Fibroblast of pulmonary artery (primary cell): Measurements from ENCODE around the gene TMEM198.

ENCODE experiments used
- DNase-seq: peaks from one replicate; pipeline ENCODE4 v3.0.0-alpha.2; 2010; ENCODE audit warnings: low read depth
- H3K4me3 ChIP-seq: replicated peaks from 2 replicates; pipeline ENCODE4 v1.5.1; 2011; ENCODE audit warnings: low read depth, mild to moderate bottlenecking, control low read depth, low read length, moderate library complexity
- CTCF ChIP-seq: IDR thresholded peaks from 2 replicates; pipeline ENCODE4 v1.5.1; 2011; ENCODE audit warnings: mild to moderate bottlenecking, control low read depth, low read length, inconsistent platforms; ENCODE audit errors: missing control alignments

The TMEM198 gene

GRCh38 chr2:219545943-219546352 is 2.1 kb downstream of the TMEM198 start:
- TF ChIP-seq CTCF, result no peak
- no peak for DNase-seq
- no peak overlapping the region for H3K4me3 ChIP-seq

DNA sequence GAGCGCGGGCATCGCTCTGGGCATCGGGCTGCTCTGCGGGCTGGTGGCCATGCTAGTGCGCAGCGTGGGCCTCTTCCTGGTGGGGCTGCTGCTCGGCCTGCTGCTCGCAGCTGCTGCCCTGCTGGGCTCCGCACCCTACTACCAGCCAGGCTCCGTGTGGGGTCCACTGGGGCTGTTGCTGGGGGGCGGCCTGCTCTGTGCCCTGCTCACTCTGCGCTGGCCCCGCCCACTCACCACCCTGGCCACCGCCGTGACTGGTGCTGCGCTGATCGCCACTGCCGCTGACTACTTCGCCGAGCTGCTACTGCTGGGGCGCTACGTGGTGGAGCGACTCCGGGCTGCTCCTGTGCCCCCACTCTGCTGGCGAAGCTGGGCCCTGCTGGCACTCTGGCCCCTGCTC is 3.8 kb downstream of the TMEM198 start:
- DNase-seq, result no peak
- TF ChIP-seq CTCF, result no peak
- H3K4me3 ChIP-seq, result no peak overlapping the region

DNA sequence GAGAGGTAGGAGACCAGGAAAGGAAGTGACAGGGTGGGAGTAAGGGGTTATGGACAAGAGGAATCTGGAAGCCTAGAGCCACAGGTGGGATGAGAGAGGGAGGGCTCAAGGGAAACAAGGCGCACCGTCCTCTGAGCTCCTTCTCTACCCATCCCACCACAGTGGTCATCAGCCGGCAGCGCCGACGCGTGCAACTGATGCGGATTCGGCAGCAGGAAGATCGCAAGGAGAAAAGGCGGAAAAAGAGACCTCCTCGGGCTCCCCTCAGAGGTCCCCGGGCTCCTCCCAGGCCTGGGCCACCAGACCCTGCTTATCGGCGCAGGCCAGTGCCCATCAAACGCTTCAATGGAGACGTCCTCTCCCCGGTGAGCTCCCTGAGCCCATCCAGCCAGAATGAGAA is 5.2 kb downstream of the TMEM198 start:
- no peak overlapping the region for H3K4me3 ChIP-seq
- TF ChIP-seq CTCF, result no peak
- no peak for DNase-seq

DNA sequence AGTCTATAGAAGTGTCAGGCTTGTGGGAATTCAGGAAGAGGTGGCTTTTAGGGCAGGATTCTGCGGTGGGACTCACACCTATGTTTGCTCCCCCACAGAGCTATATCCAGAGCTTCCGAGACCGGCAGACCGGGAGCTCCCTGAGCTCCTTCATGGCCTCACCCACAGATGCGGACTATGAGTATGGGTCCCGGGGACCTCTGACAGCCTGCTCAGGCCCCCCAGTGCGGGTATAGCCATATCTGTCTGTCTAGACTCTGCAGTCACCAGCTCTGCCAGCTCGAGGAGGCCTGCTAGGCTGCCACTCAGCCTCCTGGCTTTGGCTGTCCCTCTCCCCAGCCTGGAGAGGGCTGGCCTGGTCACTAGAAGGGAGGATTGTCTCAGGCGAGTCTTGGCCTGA is 5.8 kb downstream of the TMEM198 start:
- H3K4me3 ChIP-seq, result no peak overlapping the region
- DNase-seq, result no peak
- no peak for TF ChIP-seq CTCF

DNA sequence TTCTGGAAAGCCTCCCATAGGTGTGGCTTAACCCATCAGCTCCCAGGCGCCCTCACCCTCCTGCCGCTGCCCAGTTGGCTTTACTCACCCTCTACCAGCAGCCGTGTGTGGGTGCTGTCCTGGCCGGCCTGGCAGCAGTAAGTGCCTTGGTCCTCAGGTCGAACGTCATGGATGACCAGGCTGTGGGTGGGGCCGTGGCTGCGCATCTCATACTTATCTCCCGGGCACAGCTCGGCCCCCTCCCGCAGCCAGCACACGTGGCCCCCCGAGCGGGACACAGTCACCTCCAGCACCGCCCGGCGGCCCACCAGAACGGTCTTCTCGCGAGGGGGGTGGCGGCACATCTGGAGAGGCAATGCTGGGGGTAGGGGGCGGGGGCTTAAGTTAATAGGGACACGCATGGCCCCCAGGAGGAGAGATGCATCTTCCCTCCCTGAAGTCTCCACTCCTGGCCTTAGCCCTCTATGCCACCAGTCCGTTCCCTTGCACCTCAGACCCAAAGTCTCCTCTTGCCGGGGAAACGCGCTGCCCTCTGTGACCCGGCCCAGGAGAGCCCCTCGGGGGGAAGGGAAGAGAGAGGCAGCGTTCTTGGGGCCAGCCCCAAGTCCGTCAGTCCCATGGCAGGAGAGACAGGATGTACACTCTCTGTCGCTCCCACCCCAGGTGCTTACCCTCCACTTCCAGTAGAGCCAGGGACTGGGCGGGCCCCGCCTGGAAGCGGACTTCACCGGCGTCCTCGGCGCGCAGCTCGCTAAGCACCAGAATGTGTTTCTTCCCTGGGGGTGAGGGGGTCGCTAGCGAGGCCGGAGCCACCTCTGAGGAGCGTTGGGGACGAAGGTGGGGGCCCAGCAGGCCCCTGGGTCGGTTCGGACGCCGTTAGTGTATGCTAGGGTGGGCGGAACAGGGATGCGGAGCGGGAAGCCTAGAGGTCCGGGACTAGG is 7.9 kb downstream of the TMEM198 start:
- TF ChIP-seq CTCF, result no peak
- peak; percentile 27 for DNase-seq
- peak overlapping the region; percentile 62 for H3K4me3 ChIP-seq

DNA sequence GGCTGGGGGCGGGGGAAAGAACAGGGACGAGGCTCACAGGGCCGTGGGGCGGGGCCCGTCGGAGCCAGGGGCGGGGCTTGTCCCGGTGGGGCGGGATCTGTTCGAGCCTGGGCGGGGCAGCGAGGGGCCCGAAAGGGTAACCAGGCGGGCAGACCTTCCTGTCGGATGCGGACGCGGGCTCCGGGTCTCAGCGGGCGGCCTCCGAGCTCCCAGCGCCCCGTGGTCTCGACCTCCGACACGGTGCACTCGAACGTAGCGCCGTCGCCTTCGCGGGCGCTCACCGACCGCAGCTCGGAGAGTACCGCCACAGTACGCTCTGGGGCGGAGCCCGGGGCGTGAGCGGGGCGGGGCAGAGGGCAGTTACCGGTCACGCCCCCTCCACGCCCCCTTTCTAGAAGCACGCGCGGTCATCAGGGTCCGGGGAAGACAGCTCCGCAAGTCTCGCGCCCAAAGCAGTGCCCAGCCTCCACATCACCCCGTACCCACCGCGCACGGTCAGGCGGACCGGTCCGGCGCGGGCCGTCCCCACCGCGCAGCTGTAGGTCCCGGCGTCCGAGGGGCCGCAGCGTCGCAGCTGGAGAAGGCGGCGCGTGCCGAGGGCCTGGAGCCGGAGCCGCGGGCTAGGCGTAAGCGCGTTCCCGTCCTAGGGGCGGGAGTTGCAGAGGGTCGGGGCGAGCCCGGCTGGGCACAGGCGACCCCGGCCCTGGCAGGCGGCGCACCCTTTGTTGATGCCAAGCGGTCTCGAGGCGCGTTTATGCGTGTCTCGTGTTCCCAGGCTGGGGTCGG is 8.7 kb downstream of the TMEM198 start:
- TF ChIP-seq CTCF, result no peak
- peak overlapping the region; percentile 62 for H3K4me3 ChIP-seq
- DNase-seq, result peak; percentile 74
